Natural killer cell (primary cell): Measurements from ENCODE around the gene ADRA2B. TPM values are rescaled to one million over a fixed set of nuclear protein-coding genes. Genes with fewer than 3 reads are reported as not detected.
A peak's percentile ranks its signal among the peaks of the same experiment; 100 is the strongest.

Experiments used
- ATAC-seq, 3 donors: fragments of 150-1000 bp in 2 of 3; fragments of 200-7000 bp in 1 of 3; cut with Tn5 transposase; 1 replicate in 1 of 3; 2 replicates in 2 of 3; pipeline ENCODE4 v1.10.0; 2021; ENCODE audit warnings: mild to moderate bottlenecking in 2 of 3, moderate library complexity in 2 of 3
- DNase-seq, 2 donors: peaks; one replicate each; pipeline versions ENCODE4 v3.0.0 to v3.0.0-alpha.2; 2013 to 2021; ENCODE audit warnings: mixed read lengths in 1 of 2
- H3K27ac ChIP-seq: one replicate; pipeline ENCODE4 v1.5.1; 2013; ENCODE audit warnings: mild to moderate bottlenecking, low read length
- H3K27me3 ChIP-seq: one replicate; pipeline ENCODE4 v1.6.1; 2013; ENCODE audit warnings: low read length; ENCODE audit not compliant: control insufficient read depth, insufficient read depth
- H3K36me3 ChIP-seq: one replicate; pipeline ENCODE4 v1.6.1; 2013; ENCODE audit warnings: low read length; ENCODE audit not compliant: control insufficient read depth, insufficient read depth
- H3K4me1 ChIP-seq: one replicate; pipeline ENCODE4 v1.6.1; 2013; ENCODE audit warnings: low read length; ENCODE audit not compliant: control insufficient read depth, insufficient read depth
- H3K4me3 ChIP-seq: one replicate; pipeline ENCODE4 v1.5.1; 2013; ENCODE audit warnings: low read length
- H3K9me3 ChIP-seq: one replicate; pipeline ENCODE4 v1.6.1; 2013; ENCODE audit warnings: low read length; ENCODE audit not compliant: control insufficient read depth, insufficient read depth
- H3K27ac Mint-ChIP-seq, 2 donors: one replicate each; pipeline ENCODE4 v1.8.0; 2022; ENCODE audit warnings: mild to moderate bottlenecking in 2 of 2, mixed read lengths in 2 of 2, moderate library complexity in 1 of 2
- H3K27me3 Mint-ChIP-seq, 2 donors: one replicate each; pipeline ENCODE4 v1.8.0; 2022; ENCODE audit warnings: low read depth in 2 of 2, mixed read lengths in 2 of 2
- H3K36me3 Mint-ChIP-seq: one replicate; pipeline ENCODE4 v1.8.0; 2022; ENCODE audit warnings: mixed read lengths
- H3K4me1 Mint-ChIP-seq, 2 donors: one replicate each; pipeline ENCODE4 v1.8.0; 2022; ENCODE audit warnings: mixed read lengths in 2 of 2
- H3K4me3 Mint-ChIP-seq: one replicate; pipeline ENCODE4 v1.8.0; 2022; ENCODE audit warnings: mild to moderate bottlenecking, moderate library complexity, mixed read lengths
- H3K9me3 Mint-ChIP-seq, 2 donors: one replicate each; pipeline ENCODE4 v1.8.0; 2022; ENCODE audit warnings: mixed read lengths in 2 of 2
- CTCF ChIP-seq: fragments of 200-600 bp; IDR thresholded peaks from one replicate; pipeline ENCODE4 v1.8.0; 2022; ENCODE audit warnings: antibody characterized with exemption
- WGBS: methylation state at CpG from one replicate; pipeline ENCODE4 v1.1.7; 2013; ENCODE audit warnings: missing lambda C conversion rate; ENCODE audit not compliant: insufficient coverage; 5-methylcytosine and 5-hydroxymethylcytosine counted together
- intact Hi-C: fragments of 100-400 bp; cut with micrococcal nuclease; formaldehyde crosslinking; loops from one replicate; pipeline ENCODE4 v1.14.2; 2022
- total RNA-seq, 4 donors: library from RNA; stranded (reverse); fragments of 120-200 nt in 1 of 4; gene quantifications; one replicate each; pipeline versions ENCODE4 v1.2.3 to v1.2.4, GENCODE V29; 2013 to 2022

Gene ADRA2B
- total RNA-seq, 3 donors from 2014 or later (not counting 1 experiment from before 2014, with no cell fraction given): 0.18 to 1.3 (median 0.38) TPM

- Histone ChIP-seq H3K4me3 (no peak overlapping the region), H3K4me1 (peaks cover 7% of the 10 kb centered on the region), H3K9me3 (no peaks in the 10 kb centered on the region), H3K36me3 (no peaks in the 10 kb centered on the region), H3K27ac (no peak overlapping the region), H3K27me3 (peaks cover 9% of the 10 kb centered on the region)
- H3K4me3 Mint-ChIP-seq: no peak overlapping the region
- TF ChIP-seq CTCF: no peak
- WGBS: 82% methylated on average over 8 of the region's 9 CpGs
- H3K27ac Mint-ChIP-seq: no peak overlapping the region
- ATAC-seq (no peak), DNase-seq (no peak)
- intact Hi-C loops: loop anchor here (10.0 kb wide), 1 partner anchor 88 kb away; no protein-coding TSS in a partner anchor
- no peaks in the 10 kb centered on the region for H3K36me3 Mint-ChIP-seq
- H3K4me1 Mint-ChIP-seq: peaks cover 9 to 19% of the 10 kb centered on the region in 2 donors
- no peaks in the 10 kb centered on the region for H3K9me3 Mint-ChIP-seq
- peaks cover 12 to 13% of the 10 kb centered on the region in 2 donors for H3K27me3 Mint-ChIP-seq
Observed at GRCh38 chr2:96112501-96113366, 3.6 kb downstream of the ADRA2B start.

GRCh38 chr2:96111823-96112500 lies 4.4 kb downstream of the ADRA2B start:
- ATAC-seq (no peak), DNase-seq (peak in 1 of 2 donors; percentile 34)
- Mint-ChIP-seq H3K27me3 (peaks cover 12% of the 10 kb centered on the region in 2 donors), H3K27ac (no peak overlapping the region), H3K4me3 (no peak overlapping the region), H3K9me3 (no peaks in the 10 kb centered on the region), H3K36me3 (no peaks in the 10 kb centered on the region), H3K4me1 (peaks cover 9 to 12% of the 10 kb centered on the region in 2 donors)
- no peaks in the 10 kb centered on the region for H3K4me1 ChIP-seq
- H3K9me3 ChIP-seq: no peaks in the 10 kb centered on the region
- H3K27ac ChIP-seq: no peak overlapping the region
- no peak for TF ChIP-seq CTCF
- no peak overlapping the region for H3K4me3 ChIP-seq
- peaks cover 4% of the 10 kb centered on the region for H3K27me3 ChIP-seq
- WGBS: 80% methylated on average over 7 of the region's 7 CpGs
- intact Hi-C loops: loop anchor here (10.0 kb wide), 1 partner anchor 87 kb away; no protein-coding TSS in a partner anchor
- no peaks in the 10 kb centered on the region for H3K36me3 ChIP-seq

DNA sequence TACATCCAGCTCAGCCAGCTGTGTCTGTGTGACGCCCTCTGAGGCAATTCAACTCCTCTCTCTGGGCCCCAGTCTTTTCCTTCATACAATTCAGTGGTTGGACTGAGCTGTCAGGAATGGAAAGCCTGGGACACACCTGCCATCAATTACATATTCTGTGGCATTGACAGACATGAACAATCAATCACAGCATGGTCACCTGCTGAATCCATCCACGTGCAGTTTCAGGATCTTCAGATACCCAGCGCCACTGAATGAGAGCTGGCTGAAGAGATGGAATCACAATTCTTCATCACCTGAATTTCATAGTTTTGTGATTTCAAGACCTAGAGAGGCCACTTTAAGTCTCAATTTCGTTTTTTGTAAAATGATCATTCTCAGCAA lies 5.1 kb downstream of the ADRA2B start:
- H3K4me3 ChIP-seq: no peak overlapping the region
- no peak for TF ChIP-seq CTCF
- Mint-ChIP-seq H3K36me3 (no peaks in the 10 kb centered on the region), H3K27me3 (peaks cover 12% of the 10 kb centered on the region in 2 donors), H3K4me1 (peaks cover 9 to 11% of the 10 kb centered on the region in 2 donors), H3K9me3 (peaks cover 0 to 1% of the 10 kb centered on the region in 2 donors), H3K4me3 (no peak overlapping the region), H3K27ac (no peak overlapping the region)
- H3K9me3 ChIP-seq: peaks cover under 1% of the 10 kb centered on the region
- peaks cover 4% of the 10 kb centered on the region for H3K27me3 ChIP-seq
- ATAC-seq (no peak), DNase-seq (no peak)
- H3K4me1 ChIP-seq: no peaks in the 10 kb centered on the region
- intact Hi-C loops: loop anchor here (10.0 kb wide), 1 partner anchor 86 kb away; no protein-coding TSS in a partner anchor
- no peak overlapping the region for H3K27ac ChIP-seq
- H3K36me3 ChIP-seq: no peaks in the 10 kb centered on the region
- WGBS: 80% methylated on average over 4 of the region's 4 CpGs
